Osteoblast (primary cell): ENCODE results near the gene ADARB2. TPM values are rescaled to one million over a fixed set of nuclear protein-coding genes. Genes with fewer than 3 reads are reported as not detected.
"Not testable (repeated sequence)": the region's sequence is repeated elsewhere in the genome, so short reads cannot be mapped to it uniquely, and the experiment has no call there.

Experiments used
- DNase-seq: peaks from one replicate; pipeline ENCODE4 v3.0.0; 2011; ENCODE audit warnings: low spot score, mixed read lengths; ENCODE audit not compliant: insufficient read length; ENCODE audit errors: missing footprints
- H2AFZ ChIP-seq: 2 replicates; pipeline ENCODE4 v1.6.0; 2011; ENCODE audit warnings: mild to moderate bottlenecking, low read length
- H3K27ac ChIP-seq: 2 replicates; pipeline ENCODE4 v1.5.1; 2011; ENCODE audit warnings: mild to moderate bottlenecking, low read depth, low read length, moderate library complexity
- H3K27me3 ChIP-seq: 2 replicates; pipeline ENCODE4 v1.6.0; 2012; ENCODE audit warnings: mild to moderate bottlenecking, control low read depth, inconsistent platforms, low read length, moderate library complexity; ENCODE audit not compliant: insufficient read depth
- H3K36me3 ChIP-seq: 2 replicates; pipeline ENCODE4 v1.5.1; 2011; ENCODE audit warnings: mild to moderate bottlenecking, low read length, control low read depth, moderate library complexity; ENCODE audit not compliant: insufficient read depth
- H3K4me1 ChIP-seq: 2 replicates; pipeline ENCODE4 v1.5.1; 2011; ENCODE audit warnings: mild to moderate bottlenecking, low read length, control low read depth, moderate library complexity; ENCODE audit not compliant: insufficient read depth
- H3K4me2 ChIP-seq: 2 replicates; pipeline ENCODE4 v1.6.0; 2011; ENCODE audit warnings: mild to moderate bottlenecking, low read length; ENCODE audit not compliant: insufficient read depth
- H3K4me3 ChIP-seq: fragments of 200-600 bp; sonication (generic); 3 replicates; pipeline ENCODE4 v1.5.1; 2012; ENCODE audit warnings: mild to moderate bottlenecking, low read length, inconsistent platforms; ENCODE audit not compliant: insufficient read depth
- H3K79me2 ChIP-seq: 2 replicates; pipeline ENCODE4 v1.6.0; 2012; ENCODE audit warnings: mild to moderate bottlenecking, low read length, control low read depth, inconsistent platforms; ENCODE audit not compliant: insufficient read depth
- H3K9me3 ChIP-seq: 2 replicates; pipeline ENCODE4 v1.5.1; 2011; ENCODE audit warnings: low read depth, low read length, control low read depth
- H4K20me1 ChIP-seq: 2 replicates; pipeline ENCODE4 v1.6.0; 2012; ENCODE audit warnings: mild to moderate bottlenecking, low read length, control low read depth; ENCODE audit not compliant: insufficient read depth
- CTCF ChIP-seq: IDR thresholded peaks from 2 replicates; pipeline ENCODE4 v1.5.1; 2011; ENCODE audit warnings: mild to moderate bottlenecking, low read depth, low read length, moderate library complexity; ENCODE audit errors: extremely low read depth
- total RNA-seq: library from RNA; depleted of rRNA; stranded (reverse); fragments of >200 nt; gene quantifications from 2 replicates; pipeline ENCODE4 v1.2.3, GENCODE V29; 2012

The ADARB2 gene
- total RNA-seq, 1 donor: not detected

GRCh38 chr10:1329622-1330021 is 407.7 kb downstream of the ADARB2 start:
- DNase-seq: peak; percentile 69
- no peaks in the 10 kb centered on the region for H3K79me2 ChIP-seq
- no peak overlapping the region for H2AFZ ChIP-seq
- H3K4me1 ChIP-seq: no peaks in the 10 kb centered on the region
- H3K27ac ChIP-seq: no peak overlapping the region
- H3K4me2 ChIP-seq: no peak overlapping the region
- H3K36me3 ChIP-seq: no peaks in the 10 kb centered on the region
- no peak for TF ChIP-seq CTCF
- no peaks in the 10 kb centered on the region for H4K20me1 ChIP-seq
- no peak overlapping the region for H3K4me3 ChIP-seq
- no peaks in the 10 kb centered on the region for H3K9me3 ChIP-seq
- H3K27me3 ChIP-seq: no peaks in the 10 kb centered on the region

- TF ChIP-seq CTCF: no peak
Measured at GRCh38 chr10:1328981-1329614, 408.2 kb downstream of the ADARB2 start.

GRCh38 chr10:1328161-1328823 is 409.0 kb downstream of the ADARB2 start:
- Histone ChIP-seq H3K9me3 (no peaks in the 10 kb centered on the region), H2AFZ (no peak overlapping the region), H3K4me3 (no peak overlapping the region), H3K27me3 (no peaks in the 10 kb centered on the region), H3K4me1 (no peaks in the 10 kb centered on the region), H3K36me3 (no peaks in the 10 kb centered on the region), H3K27ac (no peak overlapping the region), H3K4me2 (no peak overlapping the region), H3K79me2 (no peaks in the 10 kb centered on the region), H4K20me1 (no peaks in the 10 kb centered on the region)
- DNase-seq: peak; percentile 75
- TF ChIP-seq CTCF: no peak

More at GRCh38 chr10:1328981-1329614, 408.2 kb downstream of the ADARB2 start:
- no peaks in the 10 kb centered on the region for H3K27me3 ChIP-seq
- no peak overlapping the region for H2AFZ ChIP-seq
- H3K79me2 ChIP-seq: no peaks in the 10 kb centered on the region
- no peaks in the 10 kb centered on the region for H3K4me1 ChIP-seq
- H3K27ac ChIP-seq: no peak overlapping the region
- H3K4me3 ChIP-seq: no peak overlapping the region
- H4K20me1 ChIP-seq: no peaks in the 10 kb centered on the region
- H3K9me3 ChIP-seq: no peaks in the 10 kb centered on the region
- no peak for DNase-seq
- no peaks in the 10 kb centered on the region for H3K36me3 ChIP-seq
- H3K4me2 ChIP-seq: no peak overlapping the region

- no peak for TF ChIP-seq CTCF
- Histone ChIP-seq H3K4me1 (no peaks in the 10 kb centered on the region), H3K27me3 (no peaks in the 10 kb centered on the region), H2AFZ (no peak overlapping the region), H4K20me1 (no peaks in the 10 kb centered on the region), H3K79me2 (no peaks in the 10 kb centered on the region), H3K27ac (no peak overlapping the region), H3K4me3 (no peak overlapping the region), H3K4me2 (no peak overlapping the region), H3K9me3 (no peaks in the 10 kb centered on the region), H3K36me3 (no peaks in the 10 kb centered on the region)
- no peak for DNase-seq
Measured at GRCh38 chr10:1327759-1328158, 409.6 kb downstream of the ADARB2 start.

- H3K79me2 ChIP-seq, H4K20me1 ChIP-seq, H3K4me3 ChIP-seq, DNase-seq, H3K4me1 ChIP-seq, H3K27ac ChIP-seq, H3K9me3 ChIP-seq, H3K36me3 ChIP-seq, H3K4me2 ChIP-seq, H3K27me3 ChIP-seq, H2AFZ ChIP-seq: not testable (repeated sequence)
Measured at GRCh38 chr10:1326514-1326913, 410.8 kb downstream of the ADARB2 start.
